H1 (cell line): ENCODE measurements around the gene IRF2BP2. TPM values are rescaled to one million over a fixed set of nuclear protein-coding genes. Genes with fewer than 3 reads are reported as not detected.
A peak's percentile ranks its signal among the peaks of the same experiment; 100 is the strongest.

Experiments used
- CTCF ChIA-PET: fragments of 300-600 bp; sonication (Branson Sonifier 250); formaldehyde crosslinking; loops from one replicate; lab custom pipeline; 2021; ENCODE audit not compliant: partially characterized antibody; lab: Charles Lee
- POLR2A ChIA-PET: fragments of 300-600 bp; sonication (Branson Sonifier 250); formaldehyde crosslinking; loops from one replicate; lab custom pipeline; 2021; ENCODE audit warnings: inconsistent platforms; ENCODE audit not compliant: partially characterized antibody; lab: Charles Lee
- DNase-seq, 2 experiments: peaks; one replicate each; pipeline versions ENCODE4 v3.0.0 to v3.0.0-alpha.2; 2010 to 2022; ENCODE audit warnings: low spot score in 2 of 2, low read depth in 1 of 2, mixed read lengths in 1 of 2
- FAIRE-seq: peaks from 2 replicates; lab custom pipeline; 2011; peaks lifted over from hg19 to GRCh38; lab: Jason Lieb, UNC
- H2AFZ ChIP-seq: 2 replicates; pipeline ENCODE4 v1.8.1; 2012; ENCODE audit warnings: low read length, inconsistent platforms
- H2AK5ac ChIP-seq: 2 replicates; pipeline ENCODE4 v1.6.1; 2013; ENCODE audit warnings: low read depth, low read length
- H2BK120ac ChIP-seq: replicated peaks from 2 replicates; pipeline ENCODE3; 2013; ENCODE audit warnings: low read depth, low read length, inconsistent platforms
- H2BK12ac ChIP-seq: 2 replicates; pipeline ENCODE4 v1.6.1; 2013; ENCODE audit warnings: low read depth, low read length
- H2BK15ac ChIP-seq: 2 replicates; pipeline ENCODE4 v1.6.1; 2013; ENCODE audit warnings: low read length
- H2BK20ac ChIP-seq: 2 replicates; pipeline ENCODE4 v1.6.1; 2013; ENCODE audit warnings: low read length
- H2BK5ac ChIP-seq: 2 replicates; pipeline ENCODE4 v1.6.1; 2013; ENCODE audit warnings: low read depth, low read length
- H3K14ac ChIP-seq: 2 replicates; pipeline ENCODE4 v1.6.1; 2013; ENCODE audit warnings: inconsistent platforms; ENCODE audit not compliant: insufficient read length
- H3K18ac ChIP-seq: 2 replicates; pipeline ENCODE4 v1.6.1; 2013; ENCODE audit warnings: low read length; ENCODE audit errors: extremely low read depth
- H3K23ac ChIP-seq: 2 replicates; pipeline ENCODE4 v1.6.1; 2013; ENCODE audit warnings: inconsistent platforms; ENCODE audit not compliant: insufficient read length
- H3K23me2 ChIP-seq: 2 replicates; pipeline ENCODE4 v1.6.1; 2013; ENCODE audit warnings: low read depth, low read length
- H3K27ac ChIP-seq: 2 replicates; pipeline ENCODE4 v1.6.1; 2011; ENCODE audit warnings: low read depth, low read length, inconsistent platforms
- H3K27me3 ChIP-seq, 4 experiments: replicated peaks in 1 of 4; 1 replicate in 1 of 4; 2 replicates in 3 of 4; pipeline versions ENCODE4 v1.6.1 to v1.8.1; 2011 to 2013; ENCODE audit warnings: low read length in 3 of 4, mild to moderate bottlenecking in 3 of 4, inconsistent platforms in 2 of 4, mixed read lengths in 2 of 4, moderate library complexity in 1 of 4; ENCODE audit not compliant: control insufficient read depth in 3 of 4, insufficient read depth in 3 of 4; ENCODE audit errors: extremely low read depth in 1 of 4
- H3K36me3 ChIP-seq, 4 experiments: 2 replicates each; pipeline versions ENCODE4 v1.6.1 to v1.8.1; 2011 to 2013; ENCODE audit warnings: mild to moderate bottlenecking in 4 of 4, low read length in 3 of 4, moderate library complexity in 2 of 4, control low read depth in 1 of 4, inconsistent platforms in 1 of 4; ENCODE audit not compliant: insufficient read depth in 4 of 4, control insufficient read depth in 2 of 4
- H3K4ac ChIP-seq: replicated peaks from 2 replicates; pipeline ENCODE3; 2013; ENCODE audit warnings: low read length, low read depth, mixed read lengths, inconsistent platforms; ENCODE audit not compliant: insufficient read length
- H3K4me1 ChIP-seq, 4 experiments: replicated peaks in 1 of 4; 1 replicate in 1 of 4; 2 replicates in 3 of 4; pipeline versions ENCODE4 v1.6.1 to v1.8.1; 2011 to 2013; ENCODE audit warnings: low read length in 3 of 4, inconsistent platforms in 2 of 4, mixed read lengths in 1 of 4; ENCODE audit not compliant: insufficient read depth in 4 of 4, control insufficient read depth in 3 of 4
- H3K4me2 ChIP-seq, 2 experiments: 2 replicates each; pipeline versions ENCODE4 v1.6.1 to v1.8.1; 2011 to 2013; ENCODE audit warnings: low read depth in 2 of 2, low read length in 2 of 2, control low read depth in 1 of 2, inconsistent platforms in 1 of 2, mild to moderate bottlenecking in 1 of 2; ENCODE audit not compliant: insufficient read depth in 1 of 2
- H3K4me3 ChIP-seq, 4 experiments: fragments of 200-600, 300-600 bp in 1 of 4; sonication (generic), shearing (Covaris generic), sonication (Bioruptor Twin) in 1 of 4; 2 replicates each; pipeline versions ENCODE4 v1.5.1 to v1.8.1; 2011 to 2016; ENCODE audit warnings: low read length in 4 of 4, low read depth in 3 of 4, control low read depth in 2 of 4, inconsistent platforms in 2 of 4, mild to moderate bottlenecking in 2 of 4, mixed read lengths in 1 of 4, moderate library complexity in 1 of 4; ENCODE audit not compliant: insufficient read depth in 2 of 4; ENCODE audit errors: extremely low read depth in 1 of 4
- H3K56ac ChIP-seq: replicated peaks from 2 replicates; pipeline ENCODE3; 2013; ENCODE audit warnings: low read depth, mild to moderate bottlenecking, mixed read lengths, low read length, inconsistent platforms; ENCODE audit not compliant: insufficient read length
- H3K79me1 ChIP-seq: 2 replicates; pipeline ENCODE4 v1.6.1; 2013; ENCODE audit warnings: low read depth, low read length, control low read depth
- H3K79me2 ChIP-seq, 2 experiments: 2 replicates each; pipeline versions ENCODE4 v1.6.1 to v1.8.1; 2012 to 2013; ENCODE audit warnings: low read length in 2 of 2, mild to moderate bottlenecking in 2 of 2, inconsistent platforms in 1 of 2; ENCODE audit not compliant: insufficient read depth in 2 of 2, control insufficient read depth in 1 of 2
- H3K9ac ChIP-seq, 4 experiments: replicated peaks in 1 of 4; 1 replicate in 1 of 4; 2 replicates in 3 of 4; pipeline versions ENCODE4 v1.6.1 to v1.8.1; 2011 to 2013; ENCODE audit warnings: low read depth in 3 of 4, low read length in 3 of 4, control low read depth in 2 of 4, mild to moderate bottlenecking in 2 of 4, moderate library complexity in 2 of 4, inconsistent platforms in 1 of 4; ENCODE audit errors: extremely low read depth in 1 of 4
- H3K9me3 ChIP-seq, 2 experiments: 2 replicates each; pipeline versions ENCODE4 v1.6.1 to v1.8.1; 2012 to 2013; ENCODE audit warnings: mild to moderate bottlenecking in 2 of 2, moderate library complexity in 2 of 2, control low read depth in 1 of 2, inconsistent platforms in 1 of 2, low read depth in 1 of 2, low read length in 1 of 2, mixed read lengths in 1 of 2; ENCODE audit not compliant: insufficient read depth in 2 of 2
- H4K20me1 ChIP-seq, 2 experiments: replicated peaks in 1 of 2; 2 replicates each; pipeline versions ENCODE3 to v1.8.1; 2011 to 2013; ENCODE audit warnings: inconsistent platforms in 2 of 2, low read length in 2 of 2, mild to moderate bottlenecking in 1 of 2; ENCODE audit not compliant: insufficient read depth in 2 of 2, control insufficient read depth in 1 of 2
- H4K5ac ChIP-seq: 2 replicates; pipeline ENCODE4 v1.6.1; 2013; ENCODE audit warnings: low read length, low read depth, mixed read lengths, inconsistent platforms; ENCODE audit not compliant: insufficient read length
- H4K8ac ChIP-seq: 2 replicates; pipeline ENCODE4 v1.8.0; 2013; ENCODE audit warnings: mild to moderate bottlenecking, moderate library complexity, low read length, inconsistent platforms; ENCODE audit not compliant: insufficient read depth; ENCODE audit errors: extremely low read depth
- H4K91ac ChIP-seq: replicated peaks from 2 replicates; pipeline ENCODE3; 2013; ENCODE audit warnings: low read length, mixed read lengths, inconsistent platforms; ENCODE audit not compliant: insufficient read length
- CEBPB ChIP-seq: IDR thresholded peaks from 2 replicates; pipeline ENCODE4 v1.6.1; 2012; ENCODE audit warnings: low read depth, low read length
- FOSL1 ChIP-seq: IDR thresholded peaks from 2 replicates; pipeline ENCODE4 v1.6.1; 2011; ENCODE audit warnings: mild to moderate bottlenecking, low read depth, low read length, moderate library complexity; ENCODE audit not compliant: insufficient read depth
- HDAC6 ChIP-seq: IDR thresholded peaks from one replicate; pipeline ENCODE4 v1.7.1; 2012; ENCODE audit warnings: low read depth, mild to moderate bottlenecking, inconsistent platforms, low read length, moderate library complexity
- KDM5A ChIP-seq: fragments of 200-600 bp; IDR thresholded peaks from 2 replicates; pipeline ENCODE4 v1.7.1; 2012; ENCODE audit warnings: mild to moderate bottlenecking, low read length, inconsistent platforms, mixed read lengths
- NRF1 ChIP-seq: IDR thresholded peaks from 2 replicates; pipeline ENCODE4 v1.6.1; 2011; ENCODE audit warnings: mild to moderate bottlenecking, low read depth, low read length, improper control_type of control experiment
- PHF8 ChIP-seq: fragments of 200-600 bp; sonication (generic); conservative IDR thresholded peaks from 2 replicates; pipeline ENCODE4 v1.7.1; 2012; ENCODE audit warnings: low read depth, mild to moderate bottlenecking, inconsistent platforms, low read length, moderate library complexity
- POU5F1 ChIP-seq: IDR thresholded peaks from 2 replicates; pipeline ENCODE4 v1.6.1; 2011; ENCODE audit warnings: low read depth, mild to moderate bottlenecking, low read length, moderate library complexity
- RAD21 ChIP-seq, 2 experiments: IDR thresholded peaks in 1 of 2; conservative IDR thresholded peaks in 1 of 2; 2 replicates each; pipeline ENCODE4 v1.6.1; 2011; ENCODE audit warnings: low read depth in 2 of 2, low read length in 2 of 2, improper control_type of control experiment in 1 of 2, inconsistent platforms in 1 of 2, mild to moderate bottlenecking in 1 of 2, moderate library complexity in 1 of 2
- SAP30 ChIP-seq: fragments of 300-600 bp; sonication (generic); IDR thresholded peaks from 2 replicates; pipeline ENCODE4 v1.7.1; 2012; ENCODE audit warnings: low read length, moderate library complexity, mild to moderate bottlenecking, inconsistent platforms; ENCODE audit not compliant: insufficient read depth, insufficient replicate concordance
- SIRT6 ChIP-seq: IDR thresholded peaks from one replicate; pipeline ENCODE4 v1.7.1; 2012; ENCODE audit warnings: low read length, inconsistent platforms
- SIX5 ChIP-seq: IDR thresholded peaks from 2 replicates; pipeline ENCODE4 v1.6.1; 2011; ENCODE audit warnings: mild to moderate bottlenecking, low read depth, low read length
- SP2 ChIP-seq: IDR thresholded peaks from 2 replicates; pipeline ENCODE4 v1.6.1; 2012; ENCODE audit warnings: mild to moderate bottlenecking, low read length, inconsistent platforms
- SRF ChIP-seq: IDR thresholded peaks from 2 replicates; pipeline ENCODE4 v1.6.1; 2011; ENCODE audit warnings: mild to moderate bottlenecking, low read depth, low read length, moderate library complexity
- WGBS, 2 experiments: shearing (Covaris generic) in 1 of 2; methylation state at CpG; one replicate each; pipeline versions ENCODE4 v1.1.6 to v1.1.7; 2013 to 2015; ENCODE audit warnings: low lambda C conversion rate in 2 of 2, mixed read lengths in 2 of 2, inconsistent platforms in 1 of 2, low coverage in 1 of 2, missing lambda C conversion rate in 1 of 2; ENCODE audit not compliant: insufficient replicate concordance in 2 of 2, insufficient coverage in 1 of 2, insufficient read length in 1 of 2; ENCODE audit errors: extremely low coverage in 1 of 2, missing lambda C conversion rate in 1 of 2; 5-methylcytosine and 5-hydroxymethylcytosine counted together
- polyA plus RNA-seq, 7 experiments: library from polyadenylated mRNA; depleted of rRNA in 3 of 7; stranded (reverse) in 5 of 7; unstranded in 2 of 7; fragments of >200 nt in 5 of 7; fragments of 200-250 nt in 2 of 7; gene quantifications; 1 replicate in 5 of 7; 2 replicates in 1 of 7; 4 replicates in 1 of 7; pipeline versions ENCODE4 v1.2.1 to v1.2.3, GENCODE V29; 2011 to 2013; ENCODE audit warnings: missing spikeins in 2 of 7, mixed read lengths in 2 of 7
- total RNA-seq: library from RNA; stranded (reverse); fragmentation: NEBNext Ultra II Directional; extraction: Animal tissue kit (Norgen Biotek cat#: 25700); gene quantifications from 2 replicates; pipeline ENCODE4 v1.2.1, GENCODE V29; 2021

Gene IRF2BP2
- total and polyA plus RNA-seq, 2 of the 8 experiments (the other 6 are each of a cell fraction or from before 2014, with no cell fraction given): 24.9 to 67.5 TPM

DNA sequence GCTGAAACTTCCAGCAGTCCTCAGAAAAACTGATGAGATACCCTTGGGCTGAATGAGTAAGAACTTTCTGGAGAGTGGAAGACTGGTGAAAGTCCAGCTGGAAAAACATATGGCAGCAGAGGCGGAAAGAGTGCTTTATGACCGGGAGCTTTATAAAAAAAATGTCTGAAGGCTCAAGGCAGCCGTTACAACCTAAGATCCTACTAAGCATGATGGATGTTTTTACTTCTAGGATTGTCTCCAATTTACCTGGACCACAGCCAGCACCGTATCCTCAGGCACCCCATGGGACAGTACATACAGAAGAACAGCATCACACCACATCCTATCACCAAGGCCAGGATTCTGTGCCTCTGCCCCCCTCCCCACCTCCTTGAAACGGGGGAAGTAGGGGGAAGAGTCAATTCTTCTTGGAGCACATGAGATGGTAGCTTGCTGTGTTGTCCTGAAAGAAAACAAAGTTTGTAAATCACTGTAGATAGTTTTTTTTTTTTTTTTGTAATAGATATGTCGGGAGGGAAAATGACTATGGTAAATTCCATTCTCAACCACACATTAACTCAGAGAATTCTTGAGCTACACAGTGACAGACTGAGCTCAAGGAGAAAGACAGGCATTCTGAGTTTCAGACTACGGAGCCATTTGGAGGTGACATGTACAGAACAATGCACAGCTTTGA, 11.8 kb upstream of the IRF2BP2 start:
- FAIRE-seq: no peak
- Histone ChIP-seq H2BK12ac (no peak overlapping the region; the same call in 1 of the 2 replicates), H2BK5ac (peak overlapping the region; percentile 27; the same call in 1 of the 2 replicates), H4K20me1 (no peaks in the 10 kb centered on the region), H3K36me3 (no peaks in the 10 kb centered on the region), H3K79me1 (no peaks in the 10 kb centered on the region), H2AFZ (no peak overlapping the region), H3K23ac (no peak overlapping the region), H2AK5ac (no peak overlapping the region), H3K4me2 (no peak overlapping the region), H3K23me2 (no peaks in the 10 kb centered on the region), H3K27ac (no peak overlapping the region), H3K18ac (no peak overlapping the region), H3K4me3 (no peak overlapping the region), H4K91ac (peak overlapping the region; percentile 56), H2BK15ac (no peak overlapping the region; the same call in 1 of the 2 replicates), H3K14ac (no peak overlapping the region), H4K8ac (no peak overlapping the region), H3K79me2 (no peaks in the 10 kb centered on the region), H2BK120ac (no peak overlapping the region)
- ChIA-PET CTCF (interaction anchor here (0.7 to 1.2 kb wide), 3 partner anchors 10 to 48 kb away, joined by 3 to 4 read pairs (median 4); no protein-coding TSS in a partner anchor), POLR2A (interaction anchor here (0.8 to 1.2 kb wide), 2 partner anchors 9 to 10 kb away, joined by 4 read pairs; no protein-coding TSS in a partner anchor)
- WGBS, 2 experiments: 88% methylated on average over 7 of the region's 7 CpGs; no CpG with 5 or more reads in 1 of the 2 experiments
- TF ChIP-seq POU5F1: no peak
- TF ChIP-seq RAD21 (IDR thresholded peaks at IDR 0.05 in 1 of 2, conservative IDR thresholded peaks at IDR 0.05 in 1 of 2; ENCODE audit: low read depth in 2 of 2, low read length in 2 of 2): no peak
- no peak for TF ChIP-seq SAP30
- no peak for TF ChIP-seq NRF1
- TF ChIP-seq FOSL1: no peak
- no peak for TF ChIP-seq SIRT6
- TF ChIP-seq HDAC6: no peak
- no peak for TF ChIP-seq SRF
- no peak for TF ChIP-seq SP2
- TF ChIP-seq PHF8: no peak
- TF ChIP-seq KDM5A: no peak
- TF ChIP-seq CEBPB: no peak
- no peak for TF ChIP-seq SIX5
- TF ChIP-seq, all 59 proteins: peak for 0
- Histone ChIP-seq H4K5ac (no peak overlapping the region), H3K9me3 (no peaks in the 10 kb centered on the region), H3K56ac (no peak overlapping the region), H3K27me3 (no peaks in the 10 kb centered on the region), H2BK20ac (peak overlapping the region; percentile 17; the same call in 1 of the 2 replicates), H3K4ac (no peak overlapping the region), H3K4me1 (peaks cover 0 to 12% (median 5%) of the 10 kb centered on the region in 4 experiments; a peak in 3 of 7 replicates), H3K9ac (no peak overlapping the region)
- no peak for DNase-seq
